Measurements from ENCODE around the gene TXK. TPM values are rescaled to one million over a fixed set of nuclear protein-coding genes. Genes with fewer than 3 reads are reported as not detected.
A peak's percentile ranks its signal among the peaks of the same experiment; 100 is the strongest.

Gene TXK
- total RNA-seq, 4 donors from 2014 or later = 2.6 to 10.0 (median 6.8) TPM

DNA sequence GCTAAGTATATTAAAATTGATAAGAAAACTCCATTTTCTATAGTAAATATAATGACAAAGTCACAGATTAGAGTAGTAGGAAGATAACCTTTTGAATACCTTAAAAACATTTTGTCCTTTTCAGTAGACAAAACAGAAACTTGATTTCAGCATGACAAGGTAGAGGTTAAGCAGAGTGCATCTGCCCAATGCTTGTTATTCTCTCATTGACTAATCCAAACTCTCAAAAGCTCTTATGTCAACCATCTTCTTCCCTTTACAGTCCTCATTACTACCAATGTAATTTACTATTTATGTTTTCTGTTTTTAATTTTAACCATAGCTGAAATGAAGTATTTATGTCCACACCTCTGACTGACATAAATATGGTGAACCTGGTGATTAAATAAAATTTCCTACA, 106.4 kb downstream of the TXK start:
- H3K9me3 ChIP-seq = no peaks in the 10 kb centered on the region
- H3K36me3 ChIP-seq = peaks cover 0 to 1% (median 0%) of the 10 kb centered on the region in 4 donors
- H3K27me3 ChIP-seq = no peaks in the 10 kb centered on the region
- no peak overlapping the region for H3K27ac ChIP-seq
- no peak overlapping the region for H3K4me3 ChIP-seq
- no peak for DNase-seq
- TF ChIP-seq POLR2AphosphoS5 (IDR thresholded peaks at IDR 0.05) = no peak
- no peak for TF ChIP-seq EP300 (IDR thresholded peaks at IDR 0.05; ENCODE audit: low read depth)
- TF ChIP-seq, protein P1, sequence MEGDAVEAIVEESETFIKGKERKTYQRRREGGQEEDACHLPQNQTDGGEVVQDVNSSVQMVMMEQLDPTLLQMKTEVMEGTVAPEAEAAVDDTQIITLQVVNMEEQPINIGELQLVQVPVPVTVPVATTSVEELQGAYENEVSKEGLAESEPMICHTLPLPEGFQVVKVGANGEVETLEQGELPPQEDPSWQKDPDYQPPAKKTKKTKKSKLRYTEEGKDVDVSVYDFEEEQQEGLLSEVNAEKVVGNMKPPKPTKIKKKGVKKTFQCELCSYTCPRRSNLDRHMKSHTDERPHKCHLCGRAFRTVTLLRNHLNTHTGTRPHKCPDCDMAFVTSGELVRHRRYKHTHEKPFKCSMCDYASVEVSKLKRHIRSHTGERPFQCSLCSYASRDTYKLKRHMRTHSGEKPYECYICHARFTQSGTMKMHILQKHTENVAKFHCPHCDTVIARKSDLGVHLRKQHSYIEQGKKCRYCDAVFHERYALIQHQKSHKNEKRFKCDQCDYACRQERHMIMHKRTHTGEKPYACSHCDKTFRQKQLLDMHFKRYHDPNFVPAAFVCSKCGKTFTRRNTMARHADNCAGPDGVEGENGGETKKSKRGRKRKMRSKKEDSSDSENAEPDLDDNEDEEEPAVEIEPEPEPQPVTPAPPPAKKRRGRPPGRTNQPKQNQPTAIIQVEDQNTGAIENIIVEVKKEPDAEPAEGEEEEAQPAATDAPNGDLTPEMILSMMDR (IDR thresholded peaks at IDR 0.05) = no peak
- no peak for TF ChIP-seq POLR2A (IDR thresholded peaks at IDR 0.05)
- peaks cover 0 to 27% (median 9%) of the 10 kb centered on the region in 4 donors for H3K4me1 ChIP-seq
- in situ Hi-C loops (cut with MboI; ENCODE audit: low pct_ligation_motif_present in 1 of 4, low pct_unique_long_range_greater_than_20kb in 1 of 4, low sequenced_read_pairs in 3 of 4) = no loop called here
- intact Hi-C loops (cut with DNase I; ENCODE audit: low total_unique reads) = no loop called here

DNA sequence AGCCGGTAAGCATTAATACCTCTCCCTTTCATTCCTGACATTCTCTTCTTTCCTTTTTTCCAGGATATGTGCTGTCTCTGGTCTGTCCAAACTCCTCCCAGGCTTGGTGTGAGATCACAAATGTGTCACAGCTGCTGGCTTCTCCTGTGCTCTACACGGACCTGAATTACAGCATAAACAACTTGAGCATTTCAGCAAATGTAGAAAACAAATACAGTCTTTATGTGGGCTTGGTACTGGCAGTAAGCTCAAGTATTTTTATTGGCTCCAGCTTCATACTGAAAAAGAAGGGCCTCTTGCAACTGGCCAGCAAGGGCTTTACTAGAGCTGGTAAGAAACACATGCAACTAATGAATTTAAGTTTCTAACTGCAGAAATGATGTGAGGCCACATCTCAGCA, 109.0 kb downstream of the TXK start:
- H3K4me1 ChIP-seq = peaks cover 4 to 37% (median 15%) of the 10 kb centered on the region in 4 donors
- H3K27me3 ChIP-seq = no peaks in the 10 kb centered on the region
- no peak for DNase-seq
- H3K4me3 ChIP-seq = no peak overlapping the region
- no peaks in the 10 kb centered on the region for H3K9me3 ChIP-seq
- in situ Hi-C loops (cut with MboI; ENCODE audit: low pct_ligation_motif_present in 1 of 4, low pct_unique_long_range_greater_than_20kb in 1 of 4, low sequenced_read_pairs in 3 of 4) = no loop called here
- 22 to 25% methylated on average over 2 of the region's 2 CpGs for WGBS, 2 donors (ENCODE audit: low coverage in 1 of 2)
- TF ChIP-seq POLR2A (IDR thresholded peaks at IDR 0.05) = no peak
- TF ChIP-seq, protein P1 (IDR thresholded peaks at IDR 0.05) = no peak
- TF ChIP-seq EP300 (IDR thresholded peaks at IDR 0.05; ENCODE audit: low read depth) = no peak
- no peak for TF ChIP-seq POLR2AphosphoS5 (IDR thresholded peaks at IDR 0.05)
- peak overlapping the region in 2 of 4 donors; percentile 11 to 14 for H3K27ac ChIP-seq
- intact Hi-C loops (cut with DNase I; ENCODE audit: low total_unique reads) = no loop called here
- peaks cover 0 to 1% (median 0%) of the 10 kb centered on the region in 4 donors for H3K36me3 ChIP-seq

DNA sequence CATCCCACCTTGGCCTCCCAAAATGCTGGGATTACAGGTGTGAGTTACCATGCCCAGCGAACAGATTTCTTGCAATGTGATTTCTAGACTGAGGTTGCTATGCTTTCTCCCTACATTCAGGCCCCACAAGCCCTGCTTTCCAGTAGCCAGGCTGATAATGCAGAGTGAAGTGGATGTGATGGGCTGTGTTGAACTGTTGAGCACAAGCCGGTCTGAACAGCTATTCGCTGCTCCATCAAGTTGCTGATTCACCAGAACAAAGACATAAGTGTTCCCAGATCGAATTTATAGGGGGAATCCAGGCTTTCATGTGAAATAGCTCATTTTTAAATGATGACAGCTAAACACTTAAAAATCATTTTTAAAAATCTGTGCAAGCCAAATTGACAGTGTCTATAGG, 109.5 kb downstream of the TXK start:
- no peak overlapping the region for H3K4me3 ChIP-seq

DNA sequence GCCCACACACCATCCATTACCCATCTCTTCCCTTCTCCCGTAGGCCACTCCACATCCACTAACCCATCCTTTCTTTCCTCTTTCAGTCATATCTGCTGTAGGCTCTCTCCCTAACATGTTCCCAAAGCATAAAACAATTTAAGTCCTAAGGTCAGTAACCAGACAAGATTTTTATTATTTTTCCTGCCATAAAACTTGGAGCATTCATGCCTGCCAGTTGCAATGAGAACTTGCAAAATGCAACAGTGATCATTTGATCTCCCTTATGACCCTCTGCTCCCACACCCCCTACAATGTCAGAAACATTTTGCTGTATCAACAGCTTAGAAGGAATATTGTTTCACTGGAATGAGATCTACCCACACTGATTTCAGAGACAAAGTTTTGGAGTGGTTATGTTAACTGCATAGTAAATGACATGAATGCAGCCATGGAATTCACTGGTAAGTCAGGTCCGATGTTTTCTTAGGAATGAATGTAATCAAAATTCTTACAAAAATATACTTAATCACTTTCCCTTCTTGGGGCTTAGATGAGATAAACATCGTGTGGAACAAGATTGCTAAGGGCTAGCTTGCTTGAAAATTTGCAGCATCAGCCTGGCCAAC, 111.8 kb downstream of the TXK start:
- H3K9me3 ChIP-seq = no peaks in the 10 kb centered on the region
- intact Hi-C loops (cut with DNase I; ENCODE audit: low total_unique reads) = no loop called here
- TF ChIP-seq POLR2A (IDR thresholded peaks at IDR 0.05) (no peak), EP300 (IDR thresholded peaks at IDR 0.05; ENCODE audit: low read depth) (no peak), POLR2AphosphoS5 (IDR thresholded peaks at IDR 0.05) (peak in 1 of 3 donors; percentile 47)
- TF ChIP-seq, protein P1 (IDR thresholded peaks at IDR 0.05) = no peak
- in situ Hi-C loops (cut with MboI; ENCODE audit: low pct_ligation_motif_present in 1 of 4, low pct_unique_long_range_greater_than_20kb in 1 of 4, low sequenced_read_pairs in 3 of 4) = no loop called here
- no peaks in the 10 kb centered on the region for H3K27me3 ChIP-seq
- DNase-seq = no peak
- no peak overlapping the region for H3K4me3 ChIP-seq
- 42 to 65% methylated on average over 3 of the region's 3 CpGs for WGBS, 2 donors (ENCODE audit: low coverage in 1 of 2)
- H3K36me3 ChIP-seq = no peaks in the 10 kb centered on the region
- H3K27ac ChIP-seq = peak overlapping the region; percentile 52 to 88 (median 76)
- H3K4me1 ChIP-seq = peaks cover 4 to 52% (median 23%) of the 10 kb centered on the region in 4 donors

More for the DNA sequence above, 109.5 kb downstream of the TXK start:
- intact Hi-C loops (cut with DNase I; ENCODE audit: low total_unique reads) = no loop called here
- WGBS, 2 donors (ENCODE audit: low coverage in 1 of 2) = 49 to 79% methylated on average over 4 of the region's 4 CpGs
- TF ChIP-seq POLR2AphosphoS5 (IDR thresholded peaks at IDR 0.05) (no peak), POLR2A (IDR thresholded peaks at IDR 0.05) (no peak), EP300 (IDR thresholded peaks at IDR 0.05; ENCODE audit: low read depth) (no peak)
- TF ChIP-seq, protein P1 (IDR thresholded peaks at IDR 0.05) = no peak
- in situ Hi-C loops (cut with MboI; ENCODE audit: low pct_ligation_motif_present in 1 of 4, low pct_unique_long_range_greater_than_20kb in 1 of 4, low sequenced_read_pairs in 3 of 4) = no loop called here
- Histone ChIP-seq H3K36me3 (peaks cover 0 to 1% (median 0%) of the 10 kb centered on the region in 4 donors), H3K4me1 (peaks cover 4 to 42% (median 18%) of the 10 kb centered on the region in 4 donors), H3K9me3 (no peaks in the 10 kb centered on the region), H3K27ac (peak overlapping the region in 2 of 4 donors; percentile 11 to 14), H3K27me3 (no peaks in the 10 kb centered on the region)
- DNase-seq = no peak
